Upper lobe of left lung (tissue), 4 donors: ENCODE results near the gene VOPP1.
"Not testable (repeated sequence)": the region's sequence is repeated elsewhere in the genome, so short reads cannot be mapped to it uniquely, and the experiment has no call there.

Source experiments
- EP300 ChIP-seq, 4 donors: sonication (generic); formaldehyde crosslinking; IDR thresholded peaks; one replicate each; pipeline ENCODE4 v1.5.1; 2017; ENCODE audit warnings: antibody characterized with exemption in 4 of 4, control low read depth in 2 of 4
- POLR2A ChIP-seq, 4 donors: fragments of 450-650 bp; IDR thresholded peaks; one replicate each; pipeline ENCODE4 v1.5.1; 2016 to 2017; ENCODE audit warnings: antibody characterized with exemption in 4 of 4, mild to moderate bottlenecking in 2 of 4
- TF ChIP-seq, protein P1 (sequence below), 6 experiments: fragments of 450-650 bp in 4 of 6; fragments of 200-600 bp in 2 of 6; sonication (generic) in 2 of 6; IDR thresholded peaks; one replicate each; pipeline ENCODE4 v1.5.1; 2016 to 2019; ENCODE audit warnings: antibody characterized with exemption in 6 of 6

GRCh38 chr7:55609726-55610125 is 37.4 kb upstream of the VOPP1 start:
- not testable (repeated sequence) for TF ChIP-seq POLR2A, EP300 (IDR thresholded peaks at IDR 0.05)
- TF ChIP-seq, protein P1, sequence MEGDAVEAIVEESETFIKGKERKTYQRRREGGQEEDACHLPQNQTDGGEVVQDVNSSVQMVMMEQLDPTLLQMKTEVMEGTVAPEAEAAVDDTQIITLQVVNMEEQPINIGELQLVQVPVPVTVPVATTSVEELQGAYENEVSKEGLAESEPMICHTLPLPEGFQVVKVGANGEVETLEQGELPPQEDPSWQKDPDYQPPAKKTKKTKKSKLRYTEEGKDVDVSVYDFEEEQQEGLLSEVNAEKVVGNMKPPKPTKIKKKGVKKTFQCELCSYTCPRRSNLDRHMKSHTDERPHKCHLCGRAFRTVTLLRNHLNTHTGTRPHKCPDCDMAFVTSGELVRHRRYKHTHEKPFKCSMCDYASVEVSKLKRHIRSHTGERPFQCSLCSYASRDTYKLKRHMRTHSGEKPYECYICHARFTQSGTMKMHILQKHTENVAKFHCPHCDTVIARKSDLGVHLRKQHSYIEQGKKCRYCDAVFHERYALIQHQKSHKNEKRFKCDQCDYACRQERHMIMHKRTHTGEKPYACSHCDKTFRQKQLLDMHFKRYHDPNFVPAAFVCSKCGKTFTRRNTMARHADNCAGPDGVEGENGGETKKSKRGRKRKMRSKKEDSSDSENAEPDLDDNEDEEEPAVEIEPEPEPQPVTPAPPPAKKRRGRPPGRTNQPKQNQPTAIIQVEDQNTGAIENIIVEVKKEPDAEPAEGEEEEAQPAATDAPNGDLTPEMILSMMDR (IDR thresholded peaks at IDR 0.05), result not testable (repeated sequence)
